OCI-LY1 (cell line): ENCODE results near the gene PDZD2.

Experiments
- H2AFZ ChIP-seq: fragments of 200-600 bp; sonication (generic), shearing (Covaris generic); 2 replicates; pipeline ENCODE4 v1.6.0; 2014; ENCODE audit warnings: antibody characterized with exemption, mild to moderate bottlenecking, low read length
- H3F3A ChIP-seq: fragments of 200-600 bp; sonication (generic), shearing (Covaris generic); 2 replicates; pipeline ENCODE4 v1.6.0; 2014; ENCODE audit warnings: mild to moderate bottlenecking, antibody characterized with exemption, low read length, moderate library complexity; ENCODE audit not compliant: insufficient read depth
- H3K27ac ChIP-seq: fragments of 200-600 bp; sonication (generic); 2 replicates; pipeline ENCODE4 v1.5.1; 2014; ENCODE audit warnings: low read length, mixed run types, mild to moderate bottlenecking, low read depth; ENCODE audit not compliant: poor library complexity, severe bottlenecking
- H3K27me3 ChIP-seq: fragments of 200-600 bp; sonication (generic); 2 replicates; pipeline ENCODE4 v1.6.0; 2014; ENCODE audit warnings: antibody characterized with exemption, mild to moderate bottlenecking, low read length, moderate library complexity; ENCODE audit not compliant: insufficient read depth
- H3K36me3 ChIP-seq: fragments of 200-600 bp; sonication (generic); 2 replicates; pipeline ENCODE4 v1.6.1; 2014; ENCODE audit warnings: mild to moderate bottlenecking, antibody characterized with exemption, low read length, moderate library complexity, mixed read lengths; ENCODE audit not compliant: insufficient read depth
- H3K4me1 ChIP-seq: fragments of 200-600 bp; sonication (generic); 2 replicates; pipeline ENCODE4 v1.5.1; 2014; ENCODE audit warnings: mild to moderate bottlenecking, low read length, moderate library complexity; ENCODE audit not compliant: insufficient read depth, severe bottlenecking
- H3K4me2 ChIP-seq: fragments of 200-600 bp; sonication (generic), shearing (Covaris generic); 2 replicates; pipeline ENCODE4 v1.6.1; 2014; ENCODE audit warnings: low read length
- H3K4me3 ChIP-seq: fragments of 200-600 bp; sonication (generic); 2 replicates; pipeline ENCODE4 v1.5.1; 2014; ENCODE audit warnings: low read length, low read depth, mild to moderate bottlenecking, mixed read lengths; ENCODE audit not compliant: poor library complexity, severe bottlenecking
- H3K79me2 ChIP-seq: fragments of 200-600 bp; shearing (Covaris generic); 2 replicates; pipeline ENCODE4 v1.6.1; 2016; ENCODE audit warnings: mixed run types, low read length, mixed read lengths; ENCODE audit not compliant: insufficient read depth
- H3K9ac ChIP-seq: fragments of 200-600 bp; sonication (generic), shearing (Covaris generic); 2 replicates; pipeline ENCODE4 v1.6.1; 2014; ENCODE audit warnings: mild to moderate bottlenecking, low read length, mixed read lengths
- H3K9me2 ChIP-seq: fragments of 200-600 bp; sonication (generic), shearing (Covaris generic); 2 replicates; pipeline ENCODE4 v1.6.1; 2014; ENCODE audit warnings: low read depth, mild to moderate bottlenecking, low read length, mixed read lengths
- H3K9me3 ChIP-seq: fragments of 200-600 bp; shearing (Covaris generic); 2 replicates; pipeline ENCODE4 v1.6.1; 2014; ENCODE audit warnings: low read length, mixed read lengths
- H4K20me1 ChIP-seq: fragments of 200-600 bp; sonication (generic), shearing (Covaris generic); 2 replicates; pipeline ENCODE4 v1.6.0; 2016; ENCODE audit warnings: mild to moderate bottlenecking, low read length; ENCODE audit not compliant: insufficient read depth
- CTCF ChIP-seq: fragments of 200-600 bp; sonication (generic), shearing (Covaris generic); IDR thresholded peaks from 2 replicates; pipeline ENCODE4 v1.5.1; 2017; ENCODE audit warnings: mild to moderate bottlenecking, antibody characterized with exemption, low read length, moderate library complexity, mixed read lengths
- EZH2 ChIP-seq: fragments of 200-600 bp; sonication (generic), shearing (Covaris generic); IDR thresholded peaks from 2 replicates; pipeline ENCODE4 v1.8.0; 2017; ENCODE audit warnings: borderline replicate concordance, mixed run types, mild to moderate bottlenecking, antibody characterized with exemption, low read length, moderate library complexity, mixed read lengths

PDZD2 gene

DNA sequence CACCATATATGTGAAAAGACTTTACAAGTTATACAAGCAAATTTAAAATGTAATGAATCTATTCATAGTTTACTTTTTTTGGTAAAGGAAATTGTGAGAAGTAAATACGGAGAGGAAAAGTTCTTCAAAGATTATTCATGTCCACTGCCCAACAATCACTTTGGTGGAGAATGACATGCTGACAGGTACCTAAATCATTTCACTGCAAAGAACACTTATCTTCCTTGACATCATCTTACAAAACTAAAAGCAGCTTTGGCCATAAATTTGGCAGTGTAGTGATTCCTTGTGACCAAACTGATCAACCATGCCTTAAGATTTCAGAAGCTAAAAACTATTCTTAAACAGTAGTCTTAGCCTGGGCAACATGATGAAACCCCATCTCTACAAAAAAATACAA lies 492.7 kb downstream of the PDZD2 start:
- H3K79me2 ChIP-seq = no peaks in the 10 kb centered on the region; the same call in 1 of the 2 replicates

DNA sequence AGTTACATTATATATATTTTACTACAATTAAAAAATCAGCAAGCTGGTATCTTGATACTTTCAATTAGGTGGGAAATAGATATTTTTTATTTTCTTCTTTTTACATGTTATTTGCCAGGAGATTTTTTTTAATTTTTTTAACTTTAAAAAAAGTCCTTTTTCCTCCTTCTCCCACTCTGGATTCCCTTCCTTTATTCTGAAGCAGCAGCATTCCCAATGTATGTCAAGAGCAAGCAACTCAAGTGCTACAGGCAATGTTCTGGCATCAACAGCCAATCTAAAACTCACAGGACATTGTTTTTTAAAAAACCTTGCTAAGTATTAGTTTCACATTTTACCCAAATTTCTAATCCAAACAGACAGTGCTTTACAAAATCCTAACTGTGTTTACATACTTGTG lies 493.8 kb downstream of the PDZD2 start:
- Histone ChIP-seq H3K9me3 (no peaks in the 10 kb centered on the region), H3K36me3 (peaks cover 42% of the 10 kb centered on the region; the same call in 1 of the 2 replicates), H3K4me1 (no peaks in the 10 kb centered on the region), H4K20me1 (no peaks in the 10 kb centered on the region), H3K9ac (no peak overlapping the region), H3F3A (no peaks in the 10 kb centered on the region), H3K4me3 (no peak overlapping the region), H3K27me3 (no peaks in the 10 kb centered on the region), H2AFZ (no peak overlapping the region), H3K27ac (no peak overlapping the region), H3K9me2 (no peaks in the 10 kb centered on the region), H3K79me2 (no peaks in the 10 kb centered on the region; the same call in 1 of the 2 replicates), H3K4me2 (no peak overlapping the region)
- TF ChIP-seq CTCF (no peak), EZH2 (no peak)

More for the DNA sequence above, 492.7 kb downstream of the PDZD2 start:
- H3K9ac ChIP-seq = no peak overlapping the region
- H3K27ac ChIP-seq = no peak overlapping the region
- no peaks in the 10 kb centered on the region for H3K9me3 ChIP-seq
- H3K4me1 ChIP-seq = no peaks in the 10 kb centered on the region
- TF ChIP-seq EZH2 (no peak), CTCF (no peak)
- no peak overlapping the region for H3K4me2 ChIP-seq
- no peaks in the 10 kb centered on the region for H3K9me2 ChIP-seq
- H3K27me3 ChIP-seq = no peaks in the 10 kb centered on the region
- no peaks in the 10 kb centered on the region for H4K20me1 ChIP-seq
- H2AFZ ChIP-seq = no peak overlapping the region
- no peaks in the 10 kb centered on the region for H3F3A ChIP-seq
- H3K4me3 ChIP-seq = no peak overlapping the region
- peaks cover 41% of the 10 kb centered on the region for H3K36me3 ChIP-seq

DNA sequence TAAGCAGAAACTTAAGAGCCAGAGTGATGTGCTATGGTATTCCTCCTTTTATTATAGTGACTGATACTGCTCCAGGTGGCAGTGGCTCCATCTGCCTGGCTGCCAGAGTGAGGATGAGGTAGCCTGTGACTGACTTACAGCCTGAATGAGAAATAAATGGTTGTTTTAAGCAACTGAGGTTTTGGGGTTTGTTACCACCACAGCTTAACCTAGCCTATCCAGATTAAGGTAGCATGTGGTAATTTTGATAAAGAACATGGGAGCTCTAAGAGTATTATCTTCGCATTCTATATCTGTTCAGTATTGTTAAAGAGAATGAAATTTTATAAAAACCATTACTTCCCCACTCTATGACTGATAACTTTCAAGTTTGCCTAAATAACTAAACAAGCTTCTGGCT lies 496.2 kb downstream of the PDZD2 start:
- no peak overlapping the region for H3K27ac ChIP-seq
- H2AFZ ChIP-seq = no peak overlapping the region
- no peak overlapping the region for H3K9ac ChIP-seq
- H3K4me2 ChIP-seq = no peak overlapping the region
- no peaks in the 10 kb centered on the region for H3K27me3 ChIP-seq
- no peaks in the 10 kb centered on the region for H4K20me1 ChIP-seq
- peaks cover 10% of the 10 kb centered on the region for H3K79me2 ChIP-seq
- no peak overlapping the region for H3K4me3 ChIP-seq
- no peaks in the 10 kb centered on the region for H3K9me3 ChIP-seq
- no peaks in the 10 kb centered on the region for H3F3A ChIP-seq
- no peak for TF ChIP-seq EZH2
- no peak for TF ChIP-seq CTCF
- H3K4me1 ChIP-seq = no peaks in the 10 kb centered on the region
- H3K9me2 ChIP-seq = no peaks in the 10 kb centered on the region
- H3K36me3 ChIP-seq = peaks cover 48% of the 10 kb centered on the region; the same call in 1 of the 2 replicates
